A549 (cell line): ENCODE measurements around the gene HNRNPK.

Experiments used
- CHD2 ChIP-seq: fragments of 150-350 bp; IDR thresholded peaks from 2 replicates; pipeline ENCODE4 v1.6.1; 2014; ENCODE audit warnings: low read length; ENCODE audit not compliant: partially characterized antibody
- CTCF ChIP-seq: fragments of >200 bp; sonication (Bioruptor Twin); formaldehyde crosslinking; IDR thresholded peaks from 3 replicates; pipeline ENCODE4 v1.5.1; 2016
- NR3C1 ChIP-seq: fragments of >200 bp; sonication (Bioruptor Twin); formaldehyde crosslinking; IDR thresholded peaks from 3 replicates; pipeline ENCODE4 v1.6.1; 2017
- POLR2A ChIP-seq: IDR thresholded peaks from 2 replicates; pipeline ENCODE4 v1.6.1; 2012; ENCODE audit warnings: mild to moderate bottlenecking, low read length
- RFX5 ChIP-seq: fragments of 450-650 bp; IDR thresholded peaks from 2 replicates; pipeline ENCODE4 v1.7.1; 2014; ENCODE audit warnings: antibody characterized with exemption, mild to moderate bottlenecking, moderate library complexity
- SREBF2 ChIP-seq: fragments of 450-650 bp; IDR thresholded peaks from 2 replicates; pipeline ENCODE4 v1.6.1; 2014; ENCODE audit warnings: mild to moderate bottlenecking, moderate library complexity

- TF ChIP-seq CTCF (no peak), RFX5 (no peak), CHD2 (no peak), SREBF2 (no peak), NR3C1 (no peak), POLR2A (no peak)
Measured at GRCh38 chr9:84002344-84002743, 22.3 kb upstream of the HNRNPK start.
